ENCODE results near the gene HECTD2. TPM values are rescaled to one million over a fixed set of nuclear protein-coding genes. Genes with fewer than 3 reads are reported as not detected.

Gene HECTD2
- total and polyA plus RNA-seq, 7 donors, result 1.7 to 15.0 (median 6.8) TPM

DNA sequence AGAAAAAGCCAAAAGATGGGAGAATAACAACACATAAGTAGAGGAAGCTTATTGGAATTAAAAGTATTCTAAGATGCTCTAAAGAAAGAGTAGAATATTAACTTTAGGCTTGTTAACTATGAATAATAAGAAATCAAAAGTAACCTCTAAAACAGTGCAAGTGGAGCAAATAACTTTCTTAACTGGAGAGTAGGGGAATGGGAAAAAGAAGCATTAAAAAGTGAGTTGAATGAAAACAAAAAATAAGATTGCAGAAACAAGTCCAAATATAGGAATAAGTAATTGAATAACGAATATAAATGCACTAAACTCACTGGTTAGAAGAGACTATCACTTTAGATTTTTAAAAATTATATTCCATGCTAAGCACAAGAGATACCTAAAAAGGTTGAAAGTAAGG is 63.9 kb downstream of the HECTD2 start:
- Histone ChIP-seq H3K4me3 (no peak overlapping the region), H3K36me3 (ENCODE audit: insufficient read depth in 1 of 2, low read depth in 1 of 2) (peaks cover 0 to 10% of the 10 kb centered on the region in 2 donors), H3K27ac (no peak overlapping the region), H3K27me3 (ENCODE audit: insufficient read depth in 3 of 3, low read length in 2 of 3) (no peaks in the 10 kb centered on the region), H3K9me3 (no peaks in the 10 kb centered on the region), H3K4me1 (no peaks in the 10 kb centered on the region)
- DNase-seq (no peak), ATAC-seq (no peak)
- intact Hi-C loops (cut with DNase I), result no loop called here
- TF ChIP-seq, protein P1, sequence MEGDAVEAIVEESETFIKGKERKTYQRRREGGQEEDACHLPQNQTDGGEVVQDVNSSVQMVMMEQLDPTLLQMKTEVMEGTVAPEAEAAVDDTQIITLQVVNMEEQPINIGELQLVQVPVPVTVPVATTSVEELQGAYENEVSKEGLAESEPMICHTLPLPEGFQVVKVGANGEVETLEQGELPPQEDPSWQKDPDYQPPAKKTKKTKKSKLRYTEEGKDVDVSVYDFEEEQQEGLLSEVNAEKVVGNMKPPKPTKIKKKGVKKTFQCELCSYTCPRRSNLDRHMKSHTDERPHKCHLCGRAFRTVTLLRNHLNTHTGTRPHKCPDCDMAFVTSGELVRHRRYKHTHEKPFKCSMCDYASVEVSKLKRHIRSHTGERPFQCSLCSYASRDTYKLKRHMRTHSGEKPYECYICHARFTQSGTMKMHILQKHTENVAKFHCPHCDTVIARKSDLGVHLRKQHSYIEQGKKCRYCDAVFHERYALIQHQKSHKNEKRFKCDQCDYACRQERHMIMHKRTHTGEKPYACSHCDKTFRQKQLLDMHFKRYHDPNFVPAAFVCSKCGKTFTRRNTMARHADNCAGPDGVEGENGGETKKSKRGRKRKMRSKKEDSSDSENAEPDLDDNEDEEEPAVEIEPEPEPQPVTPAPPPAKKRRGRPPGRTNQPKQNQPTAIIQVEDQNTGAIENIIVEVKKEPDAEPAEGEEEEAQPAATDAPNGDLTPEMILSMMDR (IDR thresholded peaks at IDR 0.05), result no peak
- WGBS, 3 donors, result 87 to 93% (median 93%) methylated on average over 1 of the region's 1 CpG

DNA sequence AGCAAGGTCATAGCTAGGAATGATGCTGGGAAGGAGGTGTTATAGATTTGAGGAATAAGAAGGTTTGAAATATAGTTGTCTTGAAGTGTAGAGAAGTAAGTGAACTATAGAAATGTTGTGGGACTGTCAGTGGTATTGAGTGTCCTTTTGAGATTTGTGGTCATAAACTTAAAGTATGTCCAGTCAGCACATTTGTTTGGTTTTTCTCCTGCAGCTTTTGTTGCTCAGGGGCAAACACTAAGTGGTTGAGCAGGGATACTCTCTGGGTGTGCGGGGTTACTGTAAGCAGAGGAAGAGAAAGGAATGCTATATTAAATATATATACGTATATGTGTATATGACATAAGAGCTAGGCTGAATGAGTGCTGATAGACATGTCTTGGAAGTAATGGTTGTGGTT is 67.1 kb downstream of the HECTD2 start:
- no peaks in the 10 kb centered on the region for H3K4me1 ChIP-seq
- no peak overlapping the region for H3K27ac ChIP-seq
- H3K27me3 ChIP-seq (ENCODE audit: insufficient read depth in 3 of 3, low read length in 2 of 3), result no peaks in the 10 kb centered on the region
- DNase-seq (no peak), ATAC-seq (no peak)
- intact Hi-C loops (cut with DNase I), result no loop called here
- H3K4me3 ChIP-seq, result no peak overlapping the region
- 93 to 95% (median 93%) methylated on average over 2 of the region's 2 CpGs for WGBS, 3 donors
- peaks cover 0 to 24% of the 10 kb centered on the region in 2 donors for H3K36me3 ChIP-seq (ENCODE audit: insufficient read depth in 1 of 2, low read depth in 1 of 2)
- no peaks in the 10 kb centered on the region for H3K9me3 ChIP-seq
- TF ChIP-seq, protein P1 (IDR thresholded peaks at IDR 0.05), result no peak

DNA sequence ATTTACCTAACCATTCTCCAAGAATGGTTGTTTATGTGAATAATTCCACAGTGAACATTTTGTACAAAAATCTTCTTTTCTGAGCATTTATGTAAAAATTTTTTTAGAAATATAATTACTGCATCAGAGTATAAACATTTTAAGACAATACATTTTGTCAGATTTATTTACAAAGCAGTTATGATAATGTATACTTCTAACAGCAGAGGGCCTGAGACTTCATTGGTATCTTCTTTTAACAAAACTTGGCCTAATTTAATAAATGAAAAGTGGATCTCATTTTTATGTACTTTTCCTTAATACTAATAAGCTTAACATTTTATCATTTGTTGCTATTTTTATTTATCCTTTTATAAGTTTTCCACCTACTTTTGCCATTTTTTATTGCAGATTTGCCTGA is 69.4 kb downstream of the HECTD2 start:
- H3K27ac ChIP-seq, result no peak overlapping the region
- DNase-seq (no peak), ATAC-seq (no peak)
- no peaks in the 10 kb centered on the region for H3K27me3 ChIP-seq (ENCODE audit: insufficient read depth in 3 of 3, low read length in 2 of 3)
- intact Hi-C loops (cut with DNase I), result no loop called here
- H3K4me1 ChIP-seq, result no peaks in the 10 kb centered on the region
- no peak overlapping the region for H3K4me3 ChIP-seq
- no peaks in the 10 kb centered on the region for H3K9me3 ChIP-seq
- H3K36me3 ChIP-seq (ENCODE audit: insufficient read depth in 1 of 2, low read depth in 1 of 2), result peaks cover 0 to 45% of the 10 kb centered on the region in 2 donors
- TF ChIP-seq, protein P1 (IDR thresholded peaks at IDR 0.05), result no peak

DNA sequence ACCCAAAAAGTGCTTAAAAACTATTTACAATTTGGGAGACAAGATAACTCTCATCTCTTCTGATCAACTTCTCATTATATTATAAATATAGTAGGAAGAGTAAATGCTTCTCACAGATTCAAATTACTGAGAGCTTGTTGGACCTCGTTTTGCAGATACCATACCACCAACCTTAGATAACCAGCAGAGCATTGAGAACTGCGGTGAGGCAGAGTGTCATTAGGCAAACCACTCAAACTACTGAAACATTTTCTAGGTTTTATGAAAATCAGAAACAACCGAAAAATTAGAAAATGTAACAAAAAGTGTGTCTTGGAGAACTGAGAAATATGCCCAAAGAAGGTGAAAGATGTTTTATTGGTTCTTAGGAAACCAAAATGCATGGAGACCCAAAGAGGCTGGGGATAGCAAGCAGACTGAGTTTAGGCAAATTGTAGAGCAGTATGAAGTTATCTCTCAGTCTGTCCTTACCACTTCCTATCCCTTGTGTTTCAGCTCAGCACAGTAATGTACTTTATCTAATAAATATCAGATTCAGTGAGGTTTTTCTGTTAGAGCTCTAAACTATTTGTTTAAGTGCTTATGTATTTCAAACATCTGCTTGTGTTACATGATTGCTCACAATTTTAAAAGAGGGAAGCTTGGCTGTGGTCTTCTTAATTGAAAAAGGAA is 77.9 kb downstream of the HECTD2 start:
- 88 to 97% (median 91%) methylated on average over 3 of the region's 3 CpGs for WGBS, 3 donors
- DNase-seq (no peak), ATAC-seq (no peak)
- H3K27ac ChIP-seq, result no peak overlapping the region
- TF ChIP-seq, protein P1 (IDR thresholded peaks at IDR 0.05), result no peak
- H3K9me3 ChIP-seq, result no peaks in the 10 kb centered on the region
- H3K4me3 ChIP-seq, result no peak overlapping the region
- no peaks in the 10 kb centered on the region for H3K4me1 ChIP-seq
- intact Hi-C loops (cut with DNase I), result no loop called here
- no peaks in the 10 kb centered on the region for H3K27me3 ChIP-seq (ENCODE audit: insufficient read depth in 3 of 3, low read length in 2 of 3)
- peaks cover 0 to 56% of the 10 kb centered on the region in 2 donors for H3K36me3 ChIP-seq (ENCODE audit: insufficient read depth in 1 of 2, low read depth in 1 of 2)

DNA sequence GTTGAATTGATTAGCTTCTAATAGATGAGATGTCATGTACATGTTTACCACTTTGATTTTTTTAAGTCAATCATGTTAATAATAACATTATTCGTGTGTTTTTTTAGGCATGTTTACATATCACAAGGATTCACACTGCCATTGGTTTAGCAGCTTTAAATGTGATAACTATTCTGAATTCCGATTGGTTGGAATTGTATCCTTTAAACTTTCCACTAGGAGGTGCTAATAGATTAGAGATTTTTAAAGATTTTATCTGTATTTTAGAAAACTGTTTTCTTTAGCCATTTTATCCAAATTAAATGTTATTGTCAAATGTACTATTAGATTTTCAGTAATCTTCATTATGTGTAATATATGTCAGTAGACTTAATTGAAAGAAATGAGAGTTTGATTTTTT is 83.2 kb downstream of the HECTD2 start:
- TF ChIP-seq, protein P1 (IDR thresholded peaks at IDR 0.05), result peak; percentile 58
- Histone ChIP-seq H3K27ac (no peak overlapping the region), H3K9me3 (no peaks in the 10 kb centered on the region), H3K36me3 (ENCODE audit: insufficient read depth in 1 of 2, low read depth in 1 of 2) (peaks cover 0 to 6% of the 10 kb centered on the region in 2 donors), H3K4me3 (no peak overlapping the region), H3K4me1 (peaks cover 15% of the 10 kb centered on the region), H3K27me3 (ENCODE audit: insufficient read depth in 3 of 3, low read length in 2 of 3) (no peaks in the 10 kb centered on the region)
- intact Hi-C loops (cut with DNase I), result loop anchor here (2.0 to 10.0 kb wide), 3 partner anchors 59 to 251 kb away; no protein-coding TSS in a partner anchor
- DNase-seq (no peak), ATAC-seq (peak in 2 of 4 donors; percentile 67 to 78)
- 33 to 42% (median 35%) methylated on average over 2 of the region's 2 CpGs for WGBS, 3 donors
